Activated gamma-delta T cell treated with anti-CD3 and anti-CD28 coated beads, Interleukin-2, amount 50 U/mL, for 16 hours (primary cell): ENCODE results near the gene KCP.

Experiments used
- DNase-seq: peaks from one replicate; pipeline ENCODE4 v3.0.0-alpha.2; 2020; ENCODE audit warnings: low read depth

The KCP gene

DNA sequence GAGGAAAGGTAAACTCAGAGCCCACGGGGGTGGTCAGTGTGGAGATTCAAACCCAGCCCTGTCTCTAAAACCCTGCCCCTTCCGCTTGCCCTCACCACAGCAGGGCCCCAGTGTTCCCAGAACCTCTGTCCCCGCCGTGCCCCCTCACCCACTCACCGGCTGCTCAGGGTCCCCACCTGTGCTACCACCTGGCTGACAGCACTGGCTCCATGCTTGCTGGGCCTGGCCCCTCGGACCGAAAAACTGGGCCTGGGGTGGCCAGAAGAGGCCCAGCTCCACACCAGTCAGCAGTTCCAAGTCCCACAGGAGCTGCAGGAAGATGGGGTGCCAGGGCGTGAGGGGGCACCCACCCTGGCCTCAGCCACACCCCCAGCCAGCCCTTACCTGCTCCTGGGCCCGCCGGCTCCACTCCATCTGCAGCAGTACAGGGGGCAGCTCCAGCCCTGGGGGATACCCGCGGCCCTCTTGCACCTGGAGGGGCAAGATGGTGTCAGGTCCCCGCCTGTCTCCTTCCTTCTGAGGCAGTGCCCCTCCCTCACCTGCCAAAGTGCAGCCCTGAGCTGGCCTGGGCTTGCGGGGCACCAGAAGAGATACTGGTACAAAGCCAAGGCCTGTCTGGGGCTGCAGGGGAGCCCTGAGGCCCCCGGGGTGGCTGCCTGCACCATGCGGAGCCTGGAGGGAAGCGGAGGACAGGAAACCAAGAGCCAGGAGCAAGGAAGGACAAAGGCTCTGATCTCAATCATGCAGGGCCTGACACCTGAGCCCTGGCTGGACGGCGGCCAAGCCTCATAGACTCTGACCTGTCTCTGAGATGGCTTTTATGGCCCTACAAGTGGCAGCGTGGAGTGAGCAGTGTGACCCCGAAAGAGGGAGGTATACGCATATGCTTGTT is 36.1 kb downstream of the KCP start:
- DNase-seq: no peak

DNA sequence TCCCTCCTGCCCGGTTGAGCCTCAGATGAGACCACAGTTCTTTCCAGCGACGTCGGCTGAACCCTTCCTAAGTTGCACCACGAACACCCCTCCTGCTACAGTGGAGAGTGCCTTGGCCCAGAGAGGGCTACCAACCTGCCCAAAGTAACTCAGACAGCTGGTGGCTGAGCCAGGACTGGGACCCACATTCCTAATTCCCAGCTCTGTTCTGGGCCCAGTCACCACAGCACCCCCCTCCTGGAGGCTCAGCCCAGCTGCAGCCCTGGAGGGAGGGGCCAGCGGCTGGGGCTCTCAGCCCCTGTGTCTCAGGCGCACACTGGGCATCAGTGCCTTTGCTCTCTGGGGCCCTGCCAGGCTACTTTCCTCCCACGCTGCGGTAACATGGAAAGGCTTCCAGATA is 37.3 kb downstream of the KCP start:
- DNase-seq: no peak

DNA sequence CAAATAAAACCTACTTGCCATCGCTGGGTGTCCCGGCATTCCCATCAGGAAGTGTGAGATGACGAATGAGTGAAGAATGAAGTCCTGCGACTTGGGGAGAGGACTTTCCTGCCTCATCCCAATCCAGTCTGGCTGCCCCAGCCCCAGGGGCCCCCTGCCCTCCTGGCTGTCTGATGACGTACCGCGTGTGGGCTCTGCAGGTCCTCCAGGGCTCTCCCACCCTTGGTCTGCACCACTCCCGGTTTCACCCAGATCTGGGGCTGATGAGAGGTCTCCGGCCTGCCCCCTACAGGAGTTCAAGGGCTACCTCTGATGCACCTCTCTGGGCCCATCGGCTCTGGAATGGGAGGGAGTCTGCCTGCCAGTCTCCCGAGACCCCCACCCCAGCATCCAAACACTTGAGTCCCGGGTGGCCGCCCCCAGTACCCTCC is 38.1 kb downstream of the KCP start:
- DNase-seq: no peak

DNA sequence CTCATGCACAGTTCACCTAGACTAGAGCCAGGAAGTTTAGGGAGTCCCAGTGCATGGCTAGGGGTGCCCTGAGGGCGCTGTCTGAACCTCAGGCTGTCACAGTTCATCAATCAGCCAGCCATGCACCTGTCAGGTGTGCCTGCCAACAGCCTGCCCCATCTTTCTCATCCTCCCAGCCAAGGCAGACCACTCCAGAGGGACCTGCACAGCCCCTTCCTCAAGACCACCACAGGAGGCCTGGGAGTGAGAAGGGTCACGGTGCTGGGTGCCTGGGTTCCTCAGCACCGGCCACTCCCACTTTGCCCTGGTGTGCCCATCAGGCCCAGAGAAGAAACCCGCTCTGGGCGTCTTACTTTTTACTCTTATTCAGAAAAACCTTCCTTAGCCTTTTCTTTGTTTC is 39.5 kb downstream of the KCP start:
- no peak for DNase-seq

DNA sequence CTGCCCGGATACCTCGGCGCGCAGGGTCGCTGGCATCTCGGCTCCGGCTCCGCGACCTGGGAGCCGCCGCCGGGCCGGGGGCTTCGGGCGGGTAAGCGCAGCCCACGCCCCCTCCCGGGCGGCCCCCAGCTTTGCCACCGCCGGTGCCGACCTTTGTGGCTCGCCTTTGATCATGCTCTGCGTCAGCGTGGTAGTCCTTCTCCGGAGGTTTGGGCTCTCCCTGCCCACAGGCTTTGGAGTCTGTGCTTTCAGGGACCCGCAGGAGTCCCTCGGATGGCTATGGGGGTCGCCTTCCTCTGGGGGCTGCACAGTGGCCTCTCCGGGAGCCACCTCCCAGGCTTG is 40.6 kb downstream of the KCP start:
- DNase-seq: no peak

DNA sequence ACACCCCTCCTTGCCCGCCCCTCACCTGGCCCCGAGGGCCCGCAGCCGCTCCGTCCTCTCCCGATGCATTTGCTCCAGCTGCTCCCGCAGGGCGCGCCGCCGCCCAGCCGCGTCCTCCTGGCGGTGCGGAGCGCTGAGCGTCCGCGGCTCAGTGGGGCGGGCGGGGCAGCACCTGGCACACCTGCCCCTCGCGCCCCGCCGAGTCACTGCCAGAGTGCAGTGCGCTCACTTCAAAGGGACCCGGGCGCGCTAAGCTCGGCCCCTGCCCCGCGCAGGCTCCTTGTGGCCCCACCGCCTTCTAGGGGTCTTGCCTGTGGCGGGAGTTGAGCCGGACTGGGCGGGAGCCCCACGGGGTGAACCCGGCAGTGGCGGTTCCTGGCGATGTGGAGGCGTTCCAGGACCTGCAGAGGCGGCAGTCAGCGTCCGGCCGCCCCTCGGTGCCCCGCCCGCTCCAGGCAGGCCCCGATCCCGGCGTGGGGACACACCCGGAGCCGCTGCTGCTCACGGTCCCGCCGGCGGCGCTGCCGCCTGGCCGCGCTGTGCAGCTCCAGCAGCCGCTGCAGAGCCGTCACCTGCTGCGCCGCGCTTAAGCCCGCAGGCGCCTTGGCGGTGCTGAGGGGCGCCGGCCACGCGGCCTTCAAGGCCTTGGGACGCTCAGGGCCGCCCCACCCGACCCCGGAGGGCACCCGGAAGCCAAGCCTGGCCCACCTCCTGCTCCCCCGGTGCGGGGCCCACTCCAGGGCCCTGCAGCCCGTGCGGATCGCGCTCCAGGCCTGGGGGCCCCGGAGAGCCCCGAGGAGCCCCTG is 41.2 kb downstream of the KCP start:
- peak; percentile 12 for DNase-seq

DNA sequence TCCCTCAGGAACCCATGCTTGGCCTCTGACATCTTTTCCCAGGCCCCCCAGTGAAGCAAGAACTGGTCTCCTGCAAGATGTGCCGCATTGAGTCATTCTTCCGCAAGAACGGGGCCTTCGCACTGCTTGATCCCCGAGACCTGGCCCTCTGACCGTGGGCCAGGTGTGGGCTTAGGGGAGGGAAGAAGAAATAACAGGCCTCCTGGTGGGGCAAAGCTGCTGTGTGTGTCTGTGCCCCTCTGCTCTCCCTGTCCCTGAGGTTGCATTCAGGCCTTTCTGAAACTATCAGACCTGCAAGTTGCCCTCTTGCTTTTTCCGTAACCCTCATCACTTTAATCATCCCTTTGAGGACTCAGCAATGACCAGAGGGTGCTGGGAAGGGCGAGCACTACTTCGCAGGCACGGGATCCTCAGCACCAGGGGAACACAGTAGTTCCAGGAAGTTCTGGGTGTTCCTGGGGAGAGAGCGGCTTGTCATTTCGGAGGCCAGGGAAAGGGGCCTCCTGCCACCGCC is 41.8 kb downstream of the KCP start:
- DNase-seq: no peak

DNA sequence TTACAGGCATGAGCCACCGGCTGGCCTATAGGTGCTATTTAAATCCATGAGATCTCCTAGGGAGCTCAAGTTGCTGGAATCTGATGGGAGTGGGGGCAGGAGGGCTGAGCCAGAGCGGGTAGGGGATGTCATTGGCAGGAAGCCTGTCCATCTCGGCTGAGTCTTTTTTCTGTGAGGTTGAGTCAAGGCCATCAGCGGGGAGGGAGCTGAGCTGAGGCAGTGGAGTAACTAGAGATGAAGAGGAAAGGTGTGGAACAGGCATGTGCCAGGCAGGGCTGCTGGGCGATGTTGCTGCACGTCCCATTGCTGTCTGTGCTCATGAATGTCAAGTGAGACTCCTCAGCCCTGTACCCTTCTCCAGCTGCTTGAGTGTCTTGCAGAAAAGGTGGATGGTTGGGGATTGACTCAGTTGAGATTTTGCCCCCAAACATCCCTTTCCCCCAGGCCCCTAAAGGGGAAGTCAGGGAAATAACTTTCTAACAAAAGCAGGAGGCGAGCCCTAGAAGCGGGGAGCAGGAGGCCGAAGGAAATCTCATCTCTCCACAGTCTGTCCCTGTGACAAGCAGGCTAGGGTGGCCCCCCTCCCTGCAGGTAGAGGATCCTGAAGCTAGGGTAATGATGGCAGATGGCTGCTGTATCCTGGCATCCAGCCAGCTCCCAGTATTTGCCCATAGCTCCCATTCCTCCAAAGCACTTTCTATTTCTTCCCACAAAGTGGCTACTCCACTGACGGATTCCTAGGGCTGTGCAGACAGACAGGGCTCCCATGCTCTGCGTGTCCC is 42.5 kb downstream of the KCP start:
- DNase-seq: no peak

DNA sequence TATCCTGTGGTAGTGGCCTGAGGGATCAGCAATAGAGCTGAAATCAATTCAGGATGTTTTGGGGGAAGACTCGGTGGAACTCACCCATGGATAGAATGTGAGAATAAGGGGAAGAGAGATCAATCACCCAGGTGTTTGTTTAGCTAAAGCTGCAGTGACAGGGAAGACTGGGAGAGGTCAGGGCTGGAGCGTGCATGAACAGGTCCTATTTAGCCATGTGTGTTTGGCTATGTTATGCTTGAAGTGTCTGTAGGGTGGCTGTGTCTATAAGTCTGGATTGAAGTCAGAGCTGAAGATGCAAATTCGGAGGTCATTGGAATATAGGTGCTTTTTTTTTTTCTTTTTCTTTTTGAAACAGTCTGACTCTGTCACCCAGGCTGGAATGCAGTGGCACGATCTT is 43.3 kb downstream of the KCP start:
- no peak for DNase-seq

DNA sequence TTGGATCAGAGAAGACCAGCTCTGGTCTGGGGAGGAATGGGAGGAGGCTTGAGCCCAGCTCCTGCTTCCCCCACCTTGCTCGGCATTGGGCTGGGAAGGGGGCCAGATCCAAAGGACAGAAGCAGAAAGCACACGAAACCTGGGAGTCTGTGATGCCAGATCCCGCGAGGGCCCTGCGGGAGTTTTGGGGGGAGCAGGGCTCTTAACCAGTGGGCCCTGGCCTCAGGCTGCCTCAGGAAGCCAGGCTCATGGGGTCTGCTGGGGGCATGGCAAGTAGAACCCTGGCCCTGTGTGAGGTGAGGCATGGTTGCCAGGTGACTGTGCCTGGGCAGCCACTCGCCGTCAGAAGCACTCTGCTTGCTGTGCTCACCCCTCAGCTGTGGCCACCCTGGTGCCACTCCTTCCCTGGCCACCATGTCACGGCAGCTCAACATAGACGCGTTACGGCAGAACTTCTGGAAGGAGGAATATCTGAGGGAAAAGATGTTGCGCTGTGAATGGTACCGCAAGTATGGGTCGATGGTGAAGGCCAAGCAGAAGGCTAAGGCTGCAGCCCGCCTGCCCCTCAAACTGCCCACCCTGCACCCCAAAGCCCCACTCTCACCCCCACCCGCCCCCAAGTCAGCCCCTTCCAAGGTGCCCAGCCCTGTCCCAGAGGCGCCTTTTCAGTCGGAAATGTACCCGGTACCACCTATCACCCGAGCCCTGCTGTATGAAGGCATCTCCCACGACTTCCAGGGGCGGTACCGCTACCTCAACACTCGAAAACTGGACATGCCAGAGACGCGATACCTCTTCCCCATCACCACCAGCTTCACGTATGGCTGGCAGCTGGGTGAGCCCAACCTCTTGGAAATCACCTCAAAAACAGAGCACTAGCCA is 44.3 kb downstream of the KCP start:
- DNase-seq: no peak

DNA sequence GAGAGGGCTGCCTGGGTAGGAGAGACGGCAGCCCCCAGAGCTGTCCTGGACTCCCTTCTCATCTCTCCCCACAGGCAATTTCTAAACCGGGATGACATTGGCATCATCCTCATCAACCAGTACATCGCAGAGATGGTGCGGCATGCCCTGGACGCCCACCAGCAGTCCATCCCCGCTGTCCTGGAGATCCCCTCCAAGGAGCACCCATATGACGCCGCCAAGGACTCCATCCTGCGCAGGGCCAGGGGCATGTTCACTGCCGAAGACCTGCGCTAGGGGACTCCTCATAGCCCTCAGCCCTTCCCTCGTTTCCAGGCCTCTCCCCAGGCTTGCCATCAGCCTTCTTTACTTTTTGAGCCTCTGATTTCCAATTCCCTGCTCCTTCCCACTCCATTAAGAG is 45.2 kb downstream of the KCP start:
- no peak for DNase-seq

DNA sequence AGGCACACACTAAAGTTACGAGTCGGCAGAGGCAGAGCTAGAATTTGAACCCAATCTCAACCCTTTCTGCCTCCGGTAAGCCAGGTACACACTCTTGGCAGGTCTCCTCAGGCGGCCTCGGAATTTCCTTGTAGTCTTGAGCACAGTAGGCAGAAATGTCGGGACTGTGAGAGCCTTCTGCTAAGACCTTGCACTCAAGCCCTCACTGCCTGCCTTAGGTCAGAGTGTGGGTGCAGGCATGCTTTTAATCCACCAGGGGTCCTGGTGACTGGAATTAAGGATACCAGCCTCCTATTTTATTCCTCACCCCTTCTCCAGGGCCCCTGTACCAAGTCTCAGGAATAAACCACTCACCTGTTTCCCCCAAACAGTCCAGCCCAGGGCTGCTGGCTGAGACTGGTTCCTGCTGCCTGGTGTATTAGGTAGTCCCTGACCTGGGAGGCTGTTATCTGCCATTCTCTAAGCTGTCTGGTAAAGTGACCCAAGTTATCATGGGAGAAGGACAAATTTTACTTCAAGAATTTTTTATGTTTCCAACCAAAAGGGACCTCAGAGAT is 47.0 kb downstream of the KCP start:
- DNase-seq: peak; percentile 17

DNA sequence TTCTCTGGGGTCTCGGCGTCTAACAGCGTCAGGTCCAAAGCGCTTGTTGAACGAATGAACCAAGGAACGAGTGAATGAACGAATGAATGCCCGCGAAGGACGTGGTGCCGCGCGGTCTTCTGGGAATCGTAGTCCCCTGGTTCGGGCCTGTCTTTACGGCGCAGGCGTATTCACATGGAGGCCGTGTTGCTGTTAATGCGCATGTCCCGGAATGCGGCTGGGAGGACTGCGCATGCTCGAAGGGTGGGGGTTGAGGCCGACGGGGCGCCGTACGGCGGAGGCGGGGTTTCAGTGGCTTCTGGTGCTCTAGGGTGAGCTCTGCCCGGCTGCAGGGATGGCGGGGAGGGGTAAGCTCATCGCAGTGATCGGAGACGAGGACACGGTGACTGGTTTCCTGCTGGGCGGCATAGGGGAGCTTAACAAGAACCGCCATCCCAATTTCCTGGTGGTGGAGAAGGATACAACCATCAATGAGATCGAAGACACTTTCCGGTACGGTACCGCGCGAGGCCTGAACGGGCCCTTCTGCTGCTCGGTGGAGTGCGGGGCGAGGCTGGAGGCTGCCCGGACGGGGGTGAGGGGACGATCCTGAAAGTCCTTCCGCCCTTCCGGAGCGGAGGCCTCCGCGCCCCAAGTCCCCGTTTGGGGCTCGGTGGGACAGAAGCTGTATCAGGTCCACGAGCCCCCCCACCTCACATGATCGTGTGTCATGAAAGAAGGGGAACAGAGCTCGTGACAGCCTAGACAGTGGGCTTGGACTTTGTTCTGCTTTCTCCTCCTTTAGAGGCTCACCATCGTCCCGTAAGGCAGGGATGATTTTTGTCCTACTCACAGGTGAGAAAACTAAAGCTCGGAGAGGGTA is 47.7 kb downstream of the KCP start, which contains the start of gene ATP6V1F:
ATP6V1F (plus strand) TSS at position 286 of the 862 bp plus-strand sequence; CDS start at position 335, 49 bp downstream.
- DNase-seq: peak; percentile 99

DNA sequence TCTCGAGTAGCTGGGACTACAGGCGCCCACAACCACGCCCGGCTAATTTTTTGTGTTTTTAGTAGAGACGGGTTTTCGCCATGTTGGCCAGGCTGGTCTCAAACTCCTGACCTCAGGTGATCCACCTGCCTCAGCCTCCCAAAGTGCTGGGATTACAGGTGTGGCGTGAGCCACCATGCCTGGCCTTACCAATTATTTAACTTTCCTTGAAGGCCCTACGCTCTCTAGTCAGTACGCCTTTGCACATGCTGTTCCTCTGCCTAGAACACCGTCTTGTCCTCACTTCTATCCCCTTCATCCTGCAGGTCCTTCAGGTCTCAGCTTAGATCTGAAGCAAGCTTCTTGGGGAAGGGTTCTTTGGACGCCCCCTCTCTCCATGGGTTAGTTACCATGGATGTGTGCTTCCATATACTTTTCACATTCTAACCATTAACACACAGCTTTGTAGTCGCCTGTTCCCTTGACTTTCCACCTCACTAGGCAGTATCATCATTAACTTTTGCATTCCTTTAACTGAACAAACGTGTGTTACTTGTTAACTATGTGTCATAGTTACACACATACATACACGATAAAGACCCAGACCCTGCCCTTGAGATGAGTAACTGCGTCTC is 48.4 kb downstream of the KCP start:
- no peak for DNase-seq

DNA sequence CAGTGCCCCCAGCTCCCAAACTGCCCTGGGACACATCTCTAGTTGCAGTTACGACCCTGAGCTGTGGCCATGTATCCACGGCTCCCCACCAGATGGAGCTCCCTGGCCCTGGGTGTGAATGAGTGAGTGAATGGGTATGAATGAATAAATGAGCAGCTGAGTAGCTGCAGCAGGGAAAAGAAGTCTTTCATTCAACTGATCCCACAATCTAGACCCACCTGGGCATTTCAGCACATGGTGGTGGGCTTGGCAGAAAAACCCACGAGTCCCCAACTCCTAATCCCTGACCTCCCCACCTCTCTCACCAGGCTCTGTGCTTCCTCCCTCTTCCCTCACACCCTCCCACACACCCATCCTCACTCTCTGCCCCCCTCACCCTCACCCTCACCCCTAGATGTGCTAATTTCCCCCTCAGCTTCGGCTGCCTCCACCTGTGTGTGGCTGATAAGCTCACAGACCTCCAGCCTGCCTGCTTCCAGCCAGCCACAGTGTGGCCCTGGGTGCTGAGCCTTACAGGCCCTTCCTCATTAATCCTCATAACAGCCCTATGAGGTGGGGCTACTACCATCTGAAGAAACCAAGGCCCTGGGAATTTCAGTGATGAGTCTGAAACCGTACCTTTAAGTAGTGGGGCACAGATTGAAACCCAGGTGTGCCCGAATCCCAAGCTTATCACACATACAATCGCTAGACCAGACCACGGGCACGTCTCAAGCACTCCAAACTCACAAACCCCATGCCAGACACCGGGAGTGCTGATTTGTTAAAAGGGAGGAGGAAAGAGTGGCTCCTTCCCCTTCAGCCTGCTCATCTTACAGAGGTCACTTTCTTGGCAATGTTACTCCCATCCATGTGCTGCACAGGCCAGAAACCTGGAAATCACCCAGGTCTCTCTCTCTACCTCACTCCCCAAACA is 50.1 kb downstream of the KCP start:
- no peak for DNase-seq

DNA sequence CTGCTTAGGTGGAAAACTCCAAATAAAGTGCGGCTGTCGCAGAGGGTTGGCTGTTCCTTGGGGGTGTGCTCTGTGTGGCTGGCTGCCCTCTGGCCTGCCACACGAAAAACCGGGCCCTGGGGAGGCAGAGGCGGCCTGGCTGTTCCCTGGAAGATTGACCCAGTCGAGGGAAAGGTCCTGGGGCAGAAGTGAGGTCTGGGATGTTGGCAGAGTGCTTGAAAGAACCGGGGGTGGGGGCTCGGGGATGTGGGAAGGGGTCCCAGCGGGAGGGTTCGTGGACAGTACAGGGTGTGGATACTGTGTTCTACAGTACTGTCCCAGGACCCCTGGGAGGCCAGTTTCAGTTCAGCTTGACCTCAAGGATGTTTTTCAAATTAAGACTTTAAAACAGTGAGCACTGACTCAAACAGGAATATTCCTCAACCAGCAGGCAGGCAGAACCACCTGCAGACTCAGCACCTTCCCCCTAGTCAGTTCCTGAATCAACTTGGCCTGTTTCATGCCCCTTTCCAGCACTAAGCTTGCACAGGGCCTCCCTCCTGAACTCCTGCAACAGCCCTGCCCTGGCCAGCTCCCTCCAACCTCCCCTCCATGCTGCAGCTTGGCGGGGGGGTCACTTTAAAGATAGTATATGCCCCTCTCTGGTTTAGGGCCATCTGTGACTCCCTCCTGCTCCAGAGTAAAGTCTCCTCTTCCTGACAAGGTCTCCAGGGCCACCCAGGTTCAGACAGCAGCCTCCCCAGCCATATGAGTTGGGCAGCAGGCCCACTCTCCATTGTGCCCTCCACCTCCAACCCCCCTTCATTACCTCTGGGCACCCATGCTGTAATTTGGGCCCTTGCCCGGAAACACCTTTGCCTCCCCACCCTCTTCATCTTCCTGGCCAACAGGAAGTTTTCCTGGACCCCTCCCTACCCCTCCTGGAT is 51.0 kb downstream of the KCP start:
- DNase-seq: no peak
